AG04450 (cell line): ENCODE data around the gene CARF. TPM values are rescaled to one million over a fixed set of nuclear protein-coding genes. Genes with fewer than 3 reads are reported as not detected.
"Not testable (repeated sequence)": the region's sequence is repeated elsewhere in the genome, so short reads cannot be mapped to it uniquely, and the experiment has no call there.

Experiments used
- CTCF ChIA-PET: fragments of 300-600, 350-600 bp; formaldehyde crosslinking; extraction: SDS; loops from one replicate; lab custom pipeline; 2022; ENCODE audit warnings: antibody characterized with exemption, inconsistent platforms; lab: Charles Lee
- POLR2A ChIA-PET: fragments of 350-600 bp; formaldehyde crosslinking; extraction: SDS; loops from one replicate; lab custom pipeline; 2021; ENCODE audit warnings: antibody characterized with exemption, inconsistent platforms; lab: Yijun Ruan, JAX
- DNase-seq: peaks from one replicate; pipeline ENCODE4 v3.0.0-alpha.2; 2011; ENCODE audit warnings: low read depth, low spot score
- H3K27ac ChIP-seq: one replicate; pipeline ENCODE4 v1.5.1; 2012; ENCODE audit warnings: low read depth, low read length, control low read depth
- H3K27me3 ChIP-seq: one replicate; pipeline ENCODE4 v1.6.0; 2012; ENCODE audit warnings: low read length; ENCODE audit not compliant: control insufficient read depth, insufficient read depth
- H3K4me3 ChIP-seq: 2 replicates; pipeline ENCODE4 v1.5.1; 2011; ENCODE audit warnings: mild to moderate bottlenecking, low read depth, low read length, control low read depth
- H3K9me3 ChIP-seq: 2 replicates; pipeline ENCODE4 v1.5.1; 2012; ENCODE audit warnings: low read length; ENCODE audit not compliant: control insufficient read depth, insufficient read depth
- polyA plus RNA-seq: library from polyadenylated mRNA; depleted of rRNA; stranded (reverse); fragments of >200 nt; gene quantifications from 2 replicates; pipeline ENCODE4 v1.2.3, GENCODE V29; 2011
- TF ChIP-seq, protein P1 (sequence below): IDR thresholded peaks from 2 replicates; pipeline ENCODE4 v1.5.1; 2011; ENCODE audit warnings: low read depth, low read length, control low read depth, inconsistent platforms

CARF gene
- polyA plus RNA-seq, 1 experiment, result 7.5 TPM

- ChIA-PET CTCF (no interaction called here), POLR2A (no interaction called here)
- H3K27me3 ChIP-seq, result no peaks in the 10 kb centered on the region
- no peaks in the 10 kb centered on the region for H3K9me3 ChIP-seq
- no peak for DNase-seq
- TF ChIP-seq, protein P1, sequence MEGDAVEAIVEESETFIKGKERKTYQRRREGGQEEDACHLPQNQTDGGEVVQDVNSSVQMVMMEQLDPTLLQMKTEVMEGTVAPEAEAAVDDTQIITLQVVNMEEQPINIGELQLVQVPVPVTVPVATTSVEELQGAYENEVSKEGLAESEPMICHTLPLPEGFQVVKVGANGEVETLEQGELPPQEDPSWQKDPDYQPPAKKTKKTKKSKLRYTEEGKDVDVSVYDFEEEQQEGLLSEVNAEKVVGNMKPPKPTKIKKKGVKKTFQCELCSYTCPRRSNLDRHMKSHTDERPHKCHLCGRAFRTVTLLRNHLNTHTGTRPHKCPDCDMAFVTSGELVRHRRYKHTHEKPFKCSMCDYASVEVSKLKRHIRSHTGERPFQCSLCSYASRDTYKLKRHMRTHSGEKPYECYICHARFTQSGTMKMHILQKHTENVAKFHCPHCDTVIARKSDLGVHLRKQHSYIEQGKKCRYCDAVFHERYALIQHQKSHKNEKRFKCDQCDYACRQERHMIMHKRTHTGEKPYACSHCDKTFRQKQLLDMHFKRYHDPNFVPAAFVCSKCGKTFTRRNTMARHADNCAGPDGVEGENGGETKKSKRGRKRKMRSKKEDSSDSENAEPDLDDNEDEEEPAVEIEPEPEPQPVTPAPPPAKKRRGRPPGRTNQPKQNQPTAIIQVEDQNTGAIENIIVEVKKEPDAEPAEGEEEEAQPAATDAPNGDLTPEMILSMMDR, result no peak
- no peak overlapping the region for H3K27ac ChIP-seq
- H3K4me3 ChIP-seq, result no peak overlapping the region
These were observed 26.9 kb downstream of the CARF start for GRCh38 chr2:202938960-202939359.

GRCh38 chr2:202941771-202942170, 29.7 kb downstream of the CARF start:
- ChIA-PET POLR2A (interaction anchor here (0.5 kb wide), 1 partner anchor 423 kb away, joined by 11 read pairs; no protein-coding TSS in a partner anchor), CTCF (no interaction called here)
- TF ChIP-seq, protein P1, result no peak
- DNase-seq, result peak; percentile 7
- Histone ChIP-seq H3K27me3 (no peaks in the 10 kb centered on the region), H3K4me3 (no peak overlapping the region), H3K9me3 (no peaks in the 10 kb centered on the region), H3K27ac (no peak overlapping the region)

GRCh38 chr2:202944408-202944807, 32.3 kb downstream of the CARF start:
- TF ChIP-seq, protein P1, result no peak
- H3K27me3 ChIP-seq, result no peaks in the 10 kb centered on the region
- DNase-seq, result peak; percentile 49
- ChIA-PET CTCF (no interaction called here), POLR2A (no interaction called here)
- no peaks in the 10 kb centered on the region for H3K9me3 ChIP-seq
- no peak overlapping the region for H3K27ac ChIP-seq
- no peak overlapping the region for H3K4me3 ChIP-seq

GRCh38 chr2:202944816-202945215, 32.7 kb downstream of the CARF start:
- CTCF ChIA-PET, result no interaction called here
- peak; percentile 4 for DNase-seq

GRCh38 chr2:202945497-202945896, 33.4 kb downstream of the CARF start:
- Histone ChIP-seq H3K9me3 (no peaks in the 10 kb centered on the region), H3K27me3 (no peaks in the 10 kb centered on the region), H3K4me3 (no peak overlapping the region), H3K27ac (no peak overlapping the region)
- ChIA-PET POLR2A (no interaction called here), CTCF (no interaction called here)
- TF ChIP-seq, protein P1, result no peak
- no peak for DNase-seq

More at GRCh38 chr2:202944816-202945215, 32.7 kb downstream of the CARF start:
- POLR2A ChIA-PET, result no interaction called here
- H3K27ac ChIP-seq, result no peak overlapping the region
- TF ChIP-seq, protein P1, result no peak
- H3K9me3 ChIP-seq, result no peaks in the 10 kb centered on the region
- H3K4me3 ChIP-seq, result no peak overlapping the region
- H3K27me3 ChIP-seq, result no peaks in the 10 kb centered on the region

DNA sequence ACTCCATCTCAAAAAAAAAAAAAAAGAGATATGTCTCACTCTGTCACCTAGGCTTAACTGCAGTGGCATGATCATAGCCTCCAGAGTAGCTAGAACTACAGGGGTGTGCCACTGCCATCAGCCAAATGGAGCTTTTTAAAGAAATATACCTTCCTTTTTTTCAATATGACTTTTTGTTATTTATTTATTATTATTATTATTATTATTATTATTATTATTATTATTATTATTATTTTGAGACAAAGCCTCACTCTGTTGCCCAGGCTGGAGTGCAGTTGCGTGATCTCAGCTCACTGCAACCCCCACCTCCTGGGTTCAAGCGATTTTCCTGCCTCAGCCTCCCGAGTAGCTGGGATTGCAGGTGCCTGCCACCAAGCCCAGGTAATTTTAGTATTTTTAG, 37.3 kb downstream of the CARF start:
- CTCF ChIA-PET, H3K9me3 ChIP-seq, H3K27me3 ChIP-seq, H3K4me3 ChIP-seq, DNase-seq, POLR2A ChIA-PET, H3K27ac ChIP-seq: not testable (repeated sequence)
